Liver (tissue), 9 donors: ENCODE data around the gene ATP6V1G2. TPM values are rescaled to one million over a fixed set of nuclear protein-coding genes. Genes with fewer than 3 reads are reported as not detected.
A peak's percentile ranks its signal among the peaks of the same experiment; 100 is the strongest.

Experiments used
- DNase-seq: peaks from one replicate; pipeline ENCODE4 v3.0.0-alpha.2; 2017; ENCODE audit warnings: low spot score
- H3K27ac ChIP-seq, 2 donors: one replicate each; pipeline ENCODE4 v1.7.0; 2013; ENCODE audit warnings: inconsistent platforms in 2 of 2, low read length in 2 of 2, control low read depth in 1 of 2, low read depth in 1 of 2, mild to moderate bottlenecking in 1 of 2
- H3K27me3 ChIP-seq, 4 donors: one replicate each; pipeline versions ENCODE4 v1.6.1 to v1.7.0; 2013; ENCODE audit warnings: low read length in 3 of 4, inconsistent platforms in 1 of 4, mild to moderate bottlenecking in 1 of 4, moderate library complexity in 1 of 4; ENCODE audit not compliant: control insufficient read depth in 4 of 4, insufficient read depth in 4 of 4
- H3K36me3 ChIP-seq, 4 donors: one replicate each; pipeline versions ENCODE4 v1.6.1 to v1.7.0; 2013; ENCODE audit warnings: low read length in 3 of 4, mild to moderate bottlenecking in 3 of 4, low read depth in 1 of 4, moderate library complexity in 1 of 4; ENCODE audit not compliant: control insufficient read depth in 4 of 4, insufficient read depth in 3 of 4
- H3K4me1 ChIP-seq, 4 donors: one replicate each; pipeline versions ENCODE4 v1.6.1 to v1.7.0; 2013; ENCODE audit warnings: low read length in 3 of 4, mild to moderate bottlenecking in 3 of 4, moderate library complexity in 1 of 4; ENCODE audit not compliant: control insufficient read depth in 4 of 4, insufficient read depth in 4 of 4
- H3K4me3 ChIP-seq, 3 donors: one replicate each; pipeline versions ENCODE4 v1.6.1 to v1.7.0; 2013; ENCODE audit warnings: low read length in 3 of 3, control low read depth in 1 of 3, low read depth in 1 of 3, mild to moderate bottlenecking in 1 of 3
- H3K9ac ChIP-seq, 2 donors: one replicate each; pipeline ENCODE4 v1.7.0; 2013; ENCODE audit warnings: low read length in 2 of 2, mild to moderate bottlenecking in 2 of 2, moderate library complexity in 2 of 2, control low read depth in 1 of 2, low read depth in 1 of 2
- H3K9me3 ChIP-seq, 4 donors: one replicate each; pipeline versions ENCODE4 v1.6.1 to v1.7.0; 2013; ENCODE audit warnings: low read length in 3 of 4; ENCODE audit not compliant: control insufficient read depth in 4 of 4
- EGR1 ChIP-seq, 2 donors: IDR thresholded peaks; 2 replicates each; pipeline ENCODE4 v1.6.1; 2016 to 2018; ENCODE audit warnings: antibody characterized with exemption in 2 of 2, low read depth in 2 of 2
- FOXA1 ChIP-seq: IDR thresholded peaks from 2 replicates; pipeline ENCODE4 v1.6.1; 2016; ENCODE audit warnings: antibody characterized with exemption
- FOXA2 ChIP-seq: IDR thresholded peaks from 2 replicates; pipeline ENCODE4 v1.6.1; 2016; ENCODE audit warnings: antibody characterized with exemption
- GABPA ChIP-seq, 2 donors: IDR thresholded peaks in 1 of 2; conservative IDR thresholded peaks in 1 of 2; 2 replicates each; pipeline ENCODE4 v1.6.1; 2016; ENCODE audit warnings: antibody characterized with exemption in 2 of 2, mild to moderate bottlenecking in 1 of 2, moderate library complexity in 1 of 2
- HNF4A ChIP-seq, 2 donors: conservative IDR thresholded peaks; 2 replicates each; pipeline ENCODE4 v1.6.1; 2016; ENCODE audit warnings: antibody characterized with exemption in 2 of 2, mild to moderate bottlenecking in 2 of 2
- HNF4G ChIP-seq: IDR thresholded peaks from 2 replicates; pipeline ENCODE4 v1.6.1; 2016; ENCODE audit warnings: antibody characterized with exemption
- JUND ChIP-seq, 2 donors: IDR thresholded peaks; 2 replicates each; pipeline ENCODE4 v1.6.1; 2016; ENCODE audit warnings: antibody characterized with exemption in 2 of 2
- MAX ChIP-seq: IDR thresholded peaks from 2 replicates; pipeline ENCODE4 v1.6.1; 2016; ENCODE audit warnings: antibody characterized with exemption
- NR2F2 ChIP-seq: IDR thresholded peaks from 2 replicates; pipeline ENCODE4 v1.6.1; 2016; ENCODE audit warnings: antibody characterized with exemption
- RAD21 ChIP-seq, 2 donors: IDR thresholded peaks; 2 replicates each; pipeline ENCODE4 v1.6.1; 2016; ENCODE audit warnings: antibody characterized with exemption in 2 of 2, mild to moderate bottlenecking in 2 of 2
- RXRA ChIP-seq, 2 donors: IDR thresholded peaks; 2 replicates each; pipeline ENCODE4 v1.6.1; 2017 to 2018; ENCODE audit warnings: antibody characterized with exemption in 2 of 2, mild to moderate bottlenecking in 1 of 2
- SP1 ChIP-seq: IDR thresholded peaks from 2 replicates; pipeline ENCODE4 v1.6.1; 2018; ENCODE audit warnings: antibody characterized with exemption, mild to moderate bottlenecking
- TAF1 ChIP-seq: conservative IDR thresholded peaks from 2 replicates; pipeline ENCODE4 v1.6.1; 2016; ENCODE audit warnings: antibody characterized with exemption, mild to moderate bottlenecking
- YY1 ChIP-seq: IDR thresholded peaks from 2 replicates; pipeline ENCODE4 v1.6.1; 2016; ENCODE audit warnings: antibody characterized with exemption, mild to moderate bottlenecking
- WGBS: extraction: QIAGEN DNeasy Blood & Tissue Kit; methylation state at CpG from one replicate; pipeline ENCODE4 v1.1.7; 2013; 5-methylcytosine and 5-hydroxymethylcytosine counted together
- polyA plus RNA-seq, 2 donors: library from polyadenylated mRNA; stranded (reverse) in 1 of 2; unstranded in 1 of 2; fragments of 200-250 nt in 1 of 2; fragments of >200 nt in 1 of 2; fragmentation: Nextera tagmentation in 1 of 2; extraction: Ambion mirVana in 1 of 2; gene quantifications; one replicate each; pipeline versions ENCODE4 v1.2.1 to v1.2.3, GENCODE V29; 2013 to 2015
- total RNA-seq, 2 donors: library from RNA; depleted of rRNA; stranded (reverse); fragments of >200 nt; gene quantifications; one replicate each; pipeline ENCODE4 v1.2.3, GENCODE V29; 2014
- TF ChIP-seq, protein P1 (sequence below): IDR thresholded peaks from 2 replicates; pipeline ENCODE4 v1.6.1; 2016; ENCODE audit warnings: antibody characterized with exemption, mild to moderate bottlenecking
- TF ChIP-seq, protein P2 (sequence below): IDR thresholded peaks from 2 replicates; pipeline ENCODE4 v1.6.1; 2016; ENCODE audit warnings: antibody characterized with exemption
- TF ChIP-seq, protein P3 (sequence below): IDR thresholded peaks from 2 replicates; pipeline ENCODE4 v1.6.1; 2016; ENCODE audit warnings: antibody characterized with exemption
- TF ChIP-seq, protein P4 (sequence below): fragments of 150-350 bp; IDR thresholded peaks from 2 replicates; pipeline ENCODE4 v1.5.1; 2017; ENCODE audit warnings: improper control_type of control experiment, low read depth, low read length; ENCODE audit not compliant: missing input control
- donor health status: healthy.
- donor health status: healthy.
- donor health status: healthy.
- donor health status: healthy.
- donor health status: healthy.

ATP6V1G2 gene
- total and polyA plus RNA-seq, 4 donors, result 0.14 to 0.36 (median 0.26) TPM

GRCh38 chr6:31543639-31544038 is 2.8 kb downstream of the ATP6V1G2 start:
- Histone ChIP-seq H3K27ac (no peak overlapping the region), H3K4me1 (peaks cover 10 to 49% (median 39%) of the 10 kb centered on the region in 4 donors), H3K36me3 (peaks cover under 1 to 12% (median 9%) of the 10 kb centered on the region in 4 donors), H3K9me3 (no peaks in the 10 kb centered on the region), H3K27me3 (no peaks in the 10 kb centered on the region), H3K9ac (no peak overlapping the region), H3K4me3 (no peak overlapping the region)
- no peak for DNase-seq
- 95% methylated on average over 6 of the region's 6 CpGs for WGBS
- TF ChIP-seq TAF1 (no peak), EGR1 (IDR thresholded peaks at IDR 0.05; ENCODE audit: low read depth in 2 of 2) (no peak), GABPA (IDR thresholded peaks at IDR 0.05 in 1 of 2, conservative IDR thresholded peaks at IDR 0.05 in 1 of 2) (no peak), FOXA2 (no peak)
- TF ChIP-seq, protein P1, sequence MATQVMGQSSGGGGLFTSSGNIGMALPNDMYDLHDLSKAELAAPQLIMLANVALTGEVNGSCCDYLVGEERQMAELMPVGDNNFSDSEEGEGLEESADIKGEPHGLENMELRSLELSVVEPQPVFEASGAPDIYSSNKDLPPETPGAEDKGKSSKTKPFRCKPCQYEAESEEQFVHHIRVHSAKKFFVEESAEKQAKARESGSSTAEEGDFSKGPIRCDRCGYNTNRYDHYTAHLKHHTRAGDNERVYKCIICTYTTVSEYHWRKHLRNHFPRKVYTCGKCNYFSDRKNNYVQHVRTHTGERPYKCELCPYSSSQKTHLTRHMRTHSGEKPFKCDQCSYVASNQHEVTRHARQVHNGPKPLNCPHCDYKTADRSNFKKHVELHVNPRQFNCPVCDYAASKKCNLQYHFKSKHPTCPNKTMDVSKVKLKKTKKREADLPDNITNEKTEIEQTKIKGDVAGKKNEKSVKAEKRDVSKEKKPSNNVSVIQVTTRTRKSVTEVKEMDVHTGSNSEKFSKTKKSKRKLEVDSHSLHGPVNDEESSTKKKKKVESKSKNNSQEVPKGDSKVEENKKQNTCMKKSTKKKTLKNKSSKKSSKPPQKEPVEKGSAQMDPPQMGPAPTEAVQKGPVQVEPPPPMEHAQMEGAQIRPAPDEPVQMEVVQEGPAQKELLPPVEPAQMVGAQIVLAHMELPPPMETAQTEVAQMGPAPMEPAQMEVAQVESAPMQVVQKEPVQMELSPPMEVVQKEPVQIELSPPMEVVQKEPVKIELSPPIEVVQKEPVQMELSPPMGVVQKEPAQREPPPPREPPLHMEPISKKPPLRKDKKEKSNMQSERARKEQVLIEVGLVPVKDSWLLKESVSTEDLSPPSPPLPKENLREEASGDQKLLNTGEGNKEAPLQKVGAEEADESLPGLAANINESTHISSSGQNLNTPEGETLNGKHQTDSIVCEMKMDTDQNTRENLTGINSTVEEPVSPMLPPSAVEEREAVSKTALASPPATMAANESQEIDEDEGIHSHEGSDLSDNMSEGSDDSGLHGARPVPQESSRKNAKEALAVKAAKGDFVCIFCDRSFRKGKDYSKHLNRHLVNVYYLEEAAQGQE, result no peak

DNA sequence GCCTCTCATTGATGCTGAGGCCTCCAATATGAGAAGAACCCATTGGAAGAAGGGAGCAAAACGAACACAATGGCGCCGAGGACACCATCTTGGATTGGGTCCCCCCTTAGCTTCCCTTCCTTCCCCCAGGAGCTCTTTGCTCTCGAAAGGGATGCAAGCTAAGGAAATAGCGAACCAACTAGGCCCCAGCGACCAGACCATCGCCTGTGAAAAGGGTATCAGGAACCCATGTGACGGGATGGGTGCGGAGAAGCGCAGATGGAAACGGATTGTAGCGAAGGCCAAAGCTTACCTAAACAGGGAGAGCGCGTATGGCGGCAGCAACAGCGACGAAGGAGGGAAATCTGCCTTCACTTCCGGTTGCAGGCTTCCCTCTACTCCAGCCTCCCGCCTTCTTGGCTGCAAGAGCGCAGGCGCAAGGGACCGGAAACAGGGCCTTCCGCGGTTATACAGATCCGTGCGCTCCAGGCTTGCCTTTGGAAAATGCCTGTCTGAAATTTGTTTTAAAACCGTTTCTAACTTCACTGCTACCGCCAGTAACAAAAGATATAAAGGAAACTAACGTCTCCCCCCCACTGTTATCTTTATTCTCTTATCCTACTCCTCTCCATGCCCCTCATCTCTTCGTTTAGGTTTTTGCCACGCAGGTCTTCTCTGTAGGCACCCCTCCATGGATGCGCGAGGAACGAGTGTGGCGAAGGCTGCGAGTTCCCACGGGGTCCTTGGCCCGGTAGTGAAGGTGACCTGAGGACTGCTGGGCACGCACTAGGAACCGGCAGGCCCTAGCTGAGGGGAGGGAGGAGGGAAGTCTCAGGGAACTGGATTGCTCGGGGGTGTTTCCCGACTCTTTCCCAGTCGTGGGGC is 4.5 kb downstream of the ATP6V1G2 start, which contains the start of gene DDX39B:
Gene DDX39B (minus strand): TSS at position 346 of the 864 bp plus-strand sequence. CDS start 1,471 bp downstream, outside the sequence.
- DNase-seq, result peak; percentile 89
- no peak for TF ChIP-seq HNF4G
- peak; percentile 100 for TF ChIP-seq TAF1
- peak; percentile 93 to 95 for TF ChIP-seq RXRA (IDR thresholded peaks at IDR 0.05)
- TF ChIP-seq MAX, result peak; percentile 88
- peak in 1 of 2 donors; percentile 73 for TF ChIP-seq EGR1 (IDR thresholded peaks at IDR 0.05; ENCODE audit: low read depth in 2 of 2)
- TF ChIP-seq, protein P1, result no peak
- peak; percentile 75 for TF ChIP-seq SP1
- TF ChIP-seq JUND (IDR thresholded peaks at IDR 0.05), result peak in 1 of 2 donors; percentile 18
- TF ChIP-seq RAD21 (IDR thresholded peaks at IDR 0.05), result peak; percentile 15 to 24
- TF ChIP-seq, protein P2, sequence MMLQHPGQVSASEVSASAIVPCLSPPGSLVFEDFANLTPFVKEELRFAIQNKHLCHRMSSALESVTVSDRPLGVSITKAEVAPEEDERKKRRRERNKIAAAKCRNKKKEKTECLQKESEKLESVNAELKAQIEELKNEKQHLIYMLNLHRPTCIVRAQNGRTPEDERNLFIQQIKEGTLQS, result peak; percentile 21
- TF ChIP-seq, protein P3, sequence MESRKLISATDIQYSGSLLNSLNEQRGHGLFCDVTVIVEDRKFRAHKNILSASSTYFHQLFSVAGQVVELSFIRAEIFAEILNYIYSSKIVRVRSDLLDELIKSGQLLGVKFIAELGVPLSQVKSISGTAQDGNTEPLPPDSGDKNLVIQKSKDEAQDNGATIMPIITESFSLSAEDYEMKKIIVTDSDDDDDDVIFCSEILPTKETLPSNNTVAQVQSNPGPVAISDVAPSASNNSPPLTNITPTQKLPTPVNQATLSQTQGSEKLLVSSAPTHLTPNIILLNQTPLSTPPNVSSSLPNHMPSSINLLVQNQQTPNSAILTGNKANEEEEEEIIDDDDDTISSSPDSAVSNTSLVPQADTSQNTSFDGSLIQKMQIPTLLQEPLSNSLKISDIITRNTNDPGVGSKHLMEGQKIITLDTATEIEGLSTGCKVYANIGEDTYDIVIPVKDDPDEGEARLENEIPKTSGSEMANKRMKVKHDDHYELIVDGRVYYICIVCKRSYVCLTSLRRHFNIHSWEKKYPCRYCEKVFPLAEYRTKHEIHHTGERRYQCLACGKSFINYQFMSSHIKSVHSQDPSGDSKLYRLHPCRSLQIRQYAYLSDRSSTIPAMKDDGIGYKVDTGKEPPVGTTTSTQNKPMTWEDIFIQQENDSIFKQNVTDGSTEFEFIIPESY, result peak; percentile 90
- TF ChIP-seq NR2F2, result peak; percentile 64
- peak; percentile 48 for TF ChIP-seq FOXA1
- TF ChIP-seq HNF4A (conservative IDR thresholded peaks at IDR 0.05), result peak; percentile 27 to 33
- peak; percentile 9 for TF ChIP-seq FOXA2
- peak; percentile 99 for TF ChIP-seq YY1
- TF ChIP-seq GABPA (IDR thresholded peaks at IDR 0.05 in 1 of 2, conservative IDR thresholded peaks at IDR 0.05 in 1 of 2), result peak; percentile 77 to 95
- TF ChIP-seq, protein P4, sequence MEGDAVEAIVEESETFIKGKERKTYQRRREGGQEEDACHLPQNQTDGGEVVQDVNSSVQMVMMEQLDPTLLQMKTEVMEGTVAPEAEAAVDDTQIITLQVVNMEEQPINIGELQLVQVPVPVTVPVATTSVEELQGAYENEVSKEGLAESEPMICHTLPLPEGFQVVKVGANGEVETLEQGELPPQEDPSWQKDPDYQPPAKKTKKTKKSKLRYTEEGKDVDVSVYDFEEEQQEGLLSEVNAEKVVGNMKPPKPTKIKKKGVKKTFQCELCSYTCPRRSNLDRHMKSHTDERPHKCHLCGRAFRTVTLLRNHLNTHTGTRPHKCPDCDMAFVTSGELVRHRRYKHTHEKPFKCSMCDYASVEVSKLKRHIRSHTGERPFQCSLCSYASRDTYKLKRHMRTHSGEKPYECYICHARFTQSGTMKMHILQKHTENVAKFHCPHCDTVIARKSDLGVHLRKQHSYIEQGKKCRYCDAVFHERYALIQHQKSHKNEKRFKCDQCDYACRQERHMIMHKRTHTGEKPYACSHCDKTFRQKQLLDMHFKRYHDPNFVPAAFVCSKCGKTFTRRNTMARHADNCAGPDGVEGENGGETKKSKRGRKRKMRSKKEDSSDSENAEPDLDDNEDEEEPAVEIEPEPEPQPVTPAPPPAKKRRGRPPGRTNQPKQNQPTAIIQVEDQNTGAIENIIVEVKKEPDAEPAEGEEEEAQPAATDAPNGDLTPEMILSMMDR, result peak; percentile 0

More for the DNA sequence above, 4.5 kb downstream of the ATP6V1G2 start, which contains the start of gene DDX39B:
- Histone ChIP-seq H3K4me3 (peak within 1 kb of the TSS; percentile 73 to 100 (median 98)), H3K4me1 (peaks cover 5 to 38% (median 30%) of the 10 kb centered on the region in 4 donors), H3K36me3 (peaks cover 2 to 21% (median 16%) of the 10 kb centered on the region in 4 donors), H3K9me3 (no peaks in the 10 kb centered on the region), H3K27ac (peak within 1 kb of the TSS; percentile 99), H3K9ac (peak within 1 kb of the TSS; percentile 99 to 100), H3K27me3 (no peaks in the 10 kb centered on the region)
- WGBS, result under 1% methylated on average over 43 of the region's 43 CpGs
